HEK293 (cell line): ENCODE data around the gene MARK3.

Experiments
- CTCF ChIA-PET: fragments of 350-600 bp; formaldehyde crosslinking; extraction: SDS; loops from one replicate; lab custom pipeline; 2021; ENCODE audit warnings: antibody characterized with exemption; lab: Yijun Ruan, JAX
- POLR2A ChIA-PET: fragments of 300-600 bp; formaldehyde crosslinking; extraction: SDS; loops from one replicate; lab custom pipeline; 2020; ENCODE audit warnings: antibody characterized with exemption, inconsistent platforms; lab: Yijun Ruan, JAX
- H3K27ac ChIP-seq: fragments of 200-500 bp; sonication (Bioruptor generic); 2 replicates; pipeline ENCODE4 v1.5.1; 2014; ENCODE audit warnings: low read depth, low read length, control low read depth, inconsistent platforms; ENCODE audit errors: extremely low read depth
- H3K36me3 ChIP-seq, 2 experiments: fragments of 200-500 bp in 1 of 2; sonication (Bioruptor generic) in 1 of 2; 1 replicate in 1 of 2; 2 replicates in 1 of 2; pipeline ENCODE4 v1.5.1; 2014 to 2017; ENCODE audit warnings: inconsistent platforms in 2 of 2, low read length in 2 of 2; ENCODE audit not compliant: control insufficient read depth in 2 of 2, insufficient read depth in 1 of 2
- H3K4me1 ChIP-seq: fragments of 200-500 bp; sonication (Bioruptor generic); 2 replicates; pipeline ENCODE4 v1.5.1; 2014; ENCODE audit warnings: mild to moderate bottlenecking, low read length, inconsistent platforms; ENCODE audit not compliant: control insufficient read depth, insufficient read depth
- H3K4me3 ChIP-seq: 2 replicates; pipeline ENCODE4 v1.5.1; 2011; ENCODE audit warnings: low read depth, mild to moderate bottlenecking, control low read depth, low read length, moderate library complexity
- H3K9me3 ChIP-seq: fragments of 200-500 bp; sonication (Bioruptor generic); 2 replicates; pipeline ENCODE4 v1.5.1; 2014; ENCODE audit warnings: low read depth, low read length, inconsistent platforms; ENCODE audit not compliant: control insufficient read depth, insufficient read depth
- KLF7 ChIP-seq: fragments of 450-650 bp; formaldehyde crosslinking; IDR thresholded peaks from 2 replicates; pipeline ENCODE4 v1.5.1; 2016; ENCODE audit warnings: missing biosample characterization, missing genetic modification characterization, borderline replicate concordance
- KLF8 ChIP-seq: fragments of 450-650 bp; formaldehyde crosslinking; IDR thresholded peaks from 2 replicates; pipeline ENCODE4 v1.5.1; 2016; ENCODE audit warnings: missing biosample characterization, missing genetic modification characterization
- MYNN ChIP-seq: fragments of 450-650 bp; formaldehyde crosslinking; IDR thresholded peaks from 2 replicates; pipeline ENCODE4 v1.5.1; 2016; ENCODE audit warnings: missing biosample characterization, missing genetic modification characterization, borderline replicate concordance
- ZBTB7A ChIP-seq: fragments of 450-650 bp; formaldehyde crosslinking; IDR thresholded peaks from 2 replicates; pipeline ENCODE4 v1.5.1; 2016; ENCODE audit warnings: low read depth, missing biosample characterization, missing genetic modification characterization
- ZNF114 ChIP-seq: fragments of 450-650 bp; formaldehyde crosslinking; IDR thresholded peaks from 2 replicates; pipeline ENCODE4 v1.5.0; 2017; ENCODE audit warnings: missing biosample characterization, missing genetic modification characterization
- ZNF214 ChIP-seq: fragments of 450-650 bp; formaldehyde crosslinking; IDR thresholded peaks from 2 replicates; pipeline ENCODE4 v1.5.1; 2017; ENCODE audit warnings: missing biosample characterization, mild to moderate bottlenecking, missing genetic modification characterization, borderline replicate concordance
- ZNF239 ChIP-seq: fragments of 450-650 bp; formaldehyde crosslinking; IDR thresholded peaks from 2 replicates; pipeline ENCODE4 v1.5.1; 2016; ENCODE audit warnings: missing biosample characterization, missing genetic modification characterization
- ZNF274 ChIP-seq, 2 experiments: fragments of 200-500 bp in 1 of 2; fragments of 450-650 bp in 1 of 2; sonication (Bioruptor generic) in 1 of 2; formaldehyde crosslinking in 1 of 2; IDR thresholded peaks; 2 replicates each; pipeline versions ENCODE4 v1.5.1 to v1.6.1; 2014 to 2016; ENCODE audit warnings: borderline replicate concordance in 1 of 2, inconsistent platforms in 1 of 2, low read length in 1 of 2, missing biosample characterization in 1 of 2, missing genetic modification characterization in 1 of 2
- ZNF335 ChIP-seq: fragments of 450-650 bp; formaldehyde crosslinking; conservative IDR thresholded peaks from 2 replicates; pipeline ENCODE4 v1.5.1; 2016; ENCODE audit warnings: missing biosample characterization, missing genetic modification characterization
- ZNF548 ChIP-seq: fragments of 450-650 bp; formaldehyde crosslinking; IDR thresholded peaks from 2 replicates; pipeline ENCODE4 v1.5.1; 2016; ENCODE audit warnings: missing biosample characterization, missing genetic modification characterization
- ZNF600 ChIP-seq: fragments of 450-650 bp; formaldehyde crosslinking; IDR thresholded peaks from 2 replicates; pipeline ENCODE4 v1.5.1; 2016; ENCODE audit warnings: missing biosample characterization, missing genetic modification characterization
- ZNF624 ChIP-seq: fragments of 450-650 bp; formaldehyde crosslinking; IDR thresholded peaks from 2 replicates; pipeline ENCODE4 v1.5.1; 2017; ENCODE audit warnings: missing biosample characterization, missing genetic modification characterization
- ZNF704 ChIP-seq: fragments of 450-650 bp; formaldehyde crosslinking; IDR thresholded peaks from 2 replicates; pipeline ENCODE4 v1.5.1; 2016; ENCODE audit warnings: missing biosample characterization, missing genetic modification characterization
- ZNF785 ChIP-seq: fragments of 450-650 bp; formaldehyde crosslinking; IDR thresholded peaks from 2 replicates; pipeline ENCODE4 v1.5.1; 2016; ENCODE audit warnings: missing biosample characterization, missing genetic modification characterization
- TF ChIP-seq, protein P1 (sequence below): fragments of 450-650 bp; formaldehyde crosslinking; optimal IDR thresholded peaks from 2 replicates; pipeline ENCODE3; 2016; ENCODE audit warnings: missing biosample characterization, mild to moderate bottlenecking, missing genetic modification characterization
- TF ChIP-seq, protein P2 (sequence below): fragments of 450-650 bp; formaldehyde crosslinking; IDR thresholded peaks from 2 replicates; pipeline ENCODE4 v1.5.1; 2016; ENCODE audit warnings: missing biosample characterization, missing genetic modification characterization

The MARK3 gene

GRCh38 chr14:103353362-103353761, 31.9 kb upstream of the MARK3 start (continued):
- TF ChIP-seq ZNF704 (tag by site-specific recombination) (no peak), ZNF214 (tag by site-specific recombination) (no peak), ZNF114 (tag by site-specific recombination) (no peak), ZNF600 (tag by site-specific recombination) (no peak)

GRCh38 chr14:103354141-103354540, 31.1 kb upstream of the MARK3 start:
- Histone ChIP-seq H3K36me3 (no peaks in the 10 kb centered on the region), H3K4me3 (no peak overlapping the region), H3K9me3 (no peaks in the 10 kb centered on the region), H3K27ac (no peak overlapping the region), H3K4me1 (peaks cover 3% of the 10 kb centered on the region; the same call in 1 of the 2 replicates)
- ChIA-PET POLR2A (interaction anchor here (0.8 to 1.4 kb wide), 3 partner anchors 10 to 28 kb away, joined by 3 to 14 read pairs (median 8); partner anchors contain the start of gene EIF5), CTCF (interaction anchor here (0.7 to 1.6 kb wide), 9 partner anchors 9 to 223 kb away, joined by 3 to 12 read pairs (median 5); no protein-coding TSS in a partner anchor)
- TF ChIP-seq ZNF274 (IDR thresholded peaks at IDR 0.05; ENCODE audit: low read length) (no peak), ZNF274 (tag by site-specific recombination; IDR thresholded peaks at IDR 0.05; ENCODE audit: borderline replicate concordance) (0 out of 2 replicates have a peak, but pooled peaks have one; percentile 23), ZNF239 (tag by site-specific recombination) (no peak)

DNA sequence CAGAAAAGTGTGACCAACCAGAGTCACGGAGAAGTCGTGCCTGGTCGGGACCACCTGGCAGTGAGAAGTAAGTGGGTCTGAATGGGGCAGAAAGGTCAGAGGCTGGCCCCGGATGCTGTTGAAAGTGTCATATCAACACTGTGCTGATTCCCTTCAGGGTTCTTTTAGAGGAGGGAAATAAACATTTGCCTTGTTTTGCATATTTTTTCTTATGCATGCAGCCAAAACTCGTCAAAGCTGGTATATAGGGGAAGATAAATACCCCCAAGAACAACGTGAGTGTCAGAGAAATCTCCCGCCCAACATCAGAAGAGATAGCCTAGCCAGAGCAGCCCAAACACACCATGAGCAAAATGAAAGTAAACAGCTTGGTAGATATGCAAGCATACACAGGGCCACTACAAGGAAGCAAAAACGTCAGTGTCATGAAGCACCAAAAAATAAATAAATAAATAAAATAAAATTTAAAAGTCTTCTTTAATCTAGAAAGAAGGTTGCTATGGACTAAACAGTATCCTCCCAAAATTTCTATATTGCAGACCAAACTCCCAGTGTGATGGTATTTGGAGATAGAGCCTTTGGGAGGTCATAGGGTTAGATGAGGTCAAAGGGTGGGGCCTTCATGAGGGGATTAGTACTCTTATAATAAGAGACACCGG, 29.1 kb upstream of the MARK3 start:
- H3K4me1 ChIP-seq, result peaks cover 3% of the 10 kb centered on the region; the same call in 1 of the 2 replicates
- no peak for TF ChIP-seq ZNF785 (tag by site-specific recombination)
- no peak for TF ChIP-seq ZNF335 (tag by site-specific recombination)
- TF ChIP-seq, protein P1, sequence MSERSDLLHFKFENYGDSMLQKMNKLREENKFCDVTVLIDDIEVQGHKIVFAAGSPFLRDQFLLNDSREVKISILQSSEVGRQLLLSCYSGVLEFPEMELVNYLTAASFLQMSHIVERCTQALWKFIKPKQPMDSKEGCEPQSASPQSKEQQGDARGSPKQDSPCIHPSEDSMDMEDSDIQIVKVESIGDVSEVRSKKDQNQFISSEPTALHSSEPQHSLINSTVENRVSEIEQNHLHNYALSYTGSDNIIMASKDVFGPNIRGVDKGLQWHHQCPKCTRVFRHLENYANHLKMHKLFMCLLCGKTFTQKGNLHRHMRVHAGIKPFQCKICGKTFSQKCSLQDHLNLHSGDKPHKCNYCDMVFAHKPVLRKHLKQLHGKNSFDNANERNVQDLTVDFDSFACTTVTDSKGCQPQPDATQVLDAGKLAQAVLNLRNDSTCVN (tag by site-specific recombination), result no peak
- TF ChIP-seq, protein P2, sequence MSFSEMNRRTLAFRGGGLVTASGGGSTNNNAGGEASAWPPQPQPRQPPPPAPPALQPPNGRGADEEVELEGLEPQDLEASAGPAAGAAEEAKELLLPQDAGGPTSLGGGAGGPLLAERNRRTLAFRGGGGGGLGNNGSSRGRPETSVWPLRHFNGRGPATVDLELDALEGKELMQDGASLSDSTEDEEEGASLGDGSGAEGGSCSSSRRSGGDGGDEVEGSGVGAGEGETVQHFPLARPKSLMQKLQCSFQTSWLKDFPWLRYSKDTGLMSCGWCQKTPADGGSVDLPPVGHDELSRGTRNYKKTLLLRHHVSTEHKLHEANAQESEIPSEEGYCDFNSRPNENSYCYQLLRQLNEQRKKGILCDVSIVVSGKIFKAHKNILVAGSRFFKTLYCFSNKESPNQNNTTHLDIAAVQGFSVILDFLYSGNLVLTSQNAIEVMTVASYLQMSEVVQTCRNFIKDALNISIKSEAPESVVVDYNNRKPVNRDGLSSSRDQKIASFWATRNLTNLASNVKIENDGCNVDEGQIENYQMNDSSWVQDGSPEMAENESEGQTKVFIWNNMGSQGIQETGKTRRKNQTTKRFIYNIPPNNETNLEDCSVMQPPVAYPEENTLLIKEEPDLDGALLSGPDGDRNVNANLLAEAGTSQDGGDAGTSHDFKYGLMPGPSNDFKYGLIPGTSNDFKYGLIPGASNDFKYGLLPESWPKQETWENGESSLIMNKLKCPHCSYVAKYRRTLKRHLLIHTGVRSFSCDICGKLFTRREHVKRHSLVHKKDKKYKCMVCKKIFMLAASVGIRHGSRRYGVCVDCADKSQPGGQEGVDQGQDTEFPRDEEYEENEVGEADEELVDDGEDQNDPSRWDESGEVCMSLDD (tag by site-specific recombination), result no peak
- TF ChIP-seq KLF7 (tag by site-specific recombination), result no peak
- no peak for TF ChIP-seq ZNF548 (tag by site-specific recombination)
- no peak for TF ChIP-seq KLF8 (tag by site-specific recombination)
- no peak for TF ChIP-seq MYNN (tag by site-specific recombination)
- TF ChIP-seq ZNF624 (tag by site-specific recombination), result no peak
- TF ChIP-seq ZBTB7A (tag by site-specific recombination), result no peak
- H3K36me3 ChIP-seq, result no peaks in the 10 kb centered on the region
- H3K4me3 ChIP-seq, result no peak overlapping the region
- no peak overlapping the region for H3K27ac ChIP-seq
- no peaks in the 10 kb centered on the region for H3K9me3 ChIP-seq
- ChIA-PET CTCF (interaction anchor here (0.6 to 0.7 kb wide), 3 partner anchors 38 to 728 kb away, joined by 3 to 4 read pairs (median 3); no protein-coding TSS in a partner anchor), POLR2A (interaction anchor here (0.6 to 1.2 kb wide), 3 partner anchors 13 to 193 kb away, joined by 3 to 4 read pairs (median 4); no protein-coding TSS in a partner anchor)
